MM.1S (cell line): ENCODE measurements around the gene OXCT1.

Source experiments
- DNase-seq: peaks from one replicate; pipeline ENCODE4 v3.0.0-alpha.2; 2015
- H2AFZ ChIP-seq: fragments of 300-600 bp; sonication (generic); 2 replicates; pipeline ENCODE4 v1.6.0; 2016; ENCODE audit warnings: antibody characterized with exemption, low read length
- H3F3A ChIP-seq: fragments of 300-600 bp; sonication (generic); 2 replicates; pipeline ENCODE4 v1.6.1; 2016; ENCODE audit warnings: mild to moderate bottlenecking, antibody characterized with exemption, low read length, moderate library complexity, mixed read lengths; ENCODE audit not compliant: insufficient read depth
- H3K27ac ChIP-seq: fragments of 300-600 bp; sonication (generic); 2 replicates; pipeline ENCODE4 v1.5.1; 2016; ENCODE audit warnings: mild to moderate bottlenecking, low read length
- H3K27me3 ChIP-seq: fragments of 300-600 bp; sonication (generic); replicated peaks from 2 replicates; pipeline ENCODE4 v1.6.0; 2016; ENCODE audit warnings: low read length; ENCODE audit not compliant: insufficient read depth
- H3K36me3 ChIP-seq: fragments of 300-600 bp; sonication (generic); replicated peaks from 2 replicates; pipeline ENCODE4 v1.6.1; 2016; ENCODE audit warnings: mild to moderate bottlenecking, low read length, mixed read lengths; ENCODE audit not compliant: insufficient read depth
- H3K4me1 ChIP-seq: fragments of 300-600 bp; sonication (generic); 2 replicates; pipeline ENCODE4 v1.6.1; 2016; ENCODE audit warnings: low read length, mixed read lengths
- H3K4me2 ChIP-seq: fragments of 300-600 bp; sonication (generic); 2 replicates; pipeline ENCODE4 v1.6.0; 2016; ENCODE audit warnings: low read depth, low read length
- H3K4me3 ChIP-seq: fragments of 300-600 bp; sonication (generic); 2 replicates; pipeline ENCODE4 v1.5.1; 2016; ENCODE audit warnings: low read length, mixed read lengths
- H3K79me2 ChIP-seq: fragments of 300-600 bp; sonication (generic); 2 replicates; pipeline ENCODE4 v1.6.1; 2016; ENCODE audit warnings: mixed run types, low read length, mixed read lengths
- H3K9ac ChIP-seq: fragments of 300-600 bp; sonication (generic); 2 replicates; pipeline ENCODE4 v1.6.1; 2016; ENCODE audit warnings: low read length, mixed read lengths
- H3K9me2 ChIP-seq: fragments of 300-600 bp; sonication (generic); replicated peaks from 2 replicates; pipeline ENCODE4 v1.6.1; 2016; ENCODE audit warnings: mild to moderate bottlenecking, low read length, mixed read lengths; ENCODE audit not compliant: insufficient read depth
- H3K9me3 ChIP-seq: fragments of 300-600 bp; sonication (generic); replicated peaks from 2 replicates; pipeline ENCODE4 v1.6.1; 2016; ENCODE audit warnings: mild to moderate bottlenecking, low read length, mixed read lengths; ENCODE audit not compliant: insufficient read depth
- H4K20me1 ChIP-seq: fragments of 300-600 bp; sonication (generic); 2 replicates; pipeline ENCODE4 v1.6.1; 2016; ENCODE audit warnings: mild to moderate bottlenecking, low read length, moderate library complexity, mixed read lengths; ENCODE audit not compliant: insufficient read depth
- CTCF ChIP-seq: fragments of 300-600 bp; sonication (generic); IDR thresholded peaks from 2 replicates; pipeline ENCODE4 v1.5.1; 2016; ENCODE audit warnings: antibody characterized with exemption, low read length, mixed read lengths
- EZH2 ChIP-seq: fragments of 300-600 bp; sonication (generic); optimal IDR thresholded peaks from 2 replicates; pipeline ENCODE3; 2017; ENCODE audit warnings: low read depth, mild to moderate bottlenecking, antibody characterized with exemption, low read length, mixed read lengths
- EZH2phosphoT487 ChIP-seq: fragments of 300-600 bp; sonication (generic); IDR thresholded peaks from 2 replicates; pipeline ENCODE4 v1.6.1; 2018; ENCODE audit warnings: antibody characterized with exemption, low read length

Gene OXCT1

GRCh38 chr5:41869151-41869723 is 988 bp downstream of the OXCT1 start:
- no peaks in the 10 kb centered on the region for H3K9me3 ChIP-seq
- H4K20me1 ChIP-seq = no peaks in the 10 kb centered on the region
- H3K27me3 ChIP-seq = no peaks in the 10 kb centered on the region
- H3K79me2 ChIP-seq = peaks cover 56% of the 10 kb centered on the region
- peaks cover 6% of the 10 kb centered on the region for H3F3A ChIP-seq
- H3K4me2 ChIP-seq = peak overlapping the region; percentile 89
- H2AFZ ChIP-seq = peak overlapping the region; percentile 93
- H3K4me3 ChIP-seq = peak overlapping the region; percentile 97
- 0 out of 2 replicates have a peak overlapping the region, but pooled peaks have one; percentile 72 for H3K27ac ChIP-seq
- no peak for TF ChIP-seq CTCF
- TF ChIP-seq EZH2 = no peak
- H3K9ac ChIP-seq = peak overlapping the region; percentile 86
- DNase-seq = no peak
- no peaks in the 10 kb centered on the region for H3K9me2 ChIP-seq
- no peaks in the 10 kb centered on the region for H3K36me3 ChIP-seq
- peaks cover 15% of the 10 kb centered on the region for H3K4me1 ChIP-seq

- no peak overlapping the region for H3K27ac ChIP-seq
- no peak for TF ChIP-seq EZH2
- TF ChIP-seq CTCF = no peak
- no peak for TF ChIP-seq EZH2phosphoT487
- H2AFZ ChIP-seq = no peak overlapping the region
- no peak overlapping the region for H3K9ac ChIP-seq
- no peaks in the 10 kb centered on the region for H3K9me3 ChIP-seq
- DNase-seq = no peak
- no peak overlapping the region for H3K4me2 ChIP-seq
- peaks cover 6% of the 10 kb centered on the region; the same call in 1 of the 2 replicates for H3K36me3 ChIP-seq
- no peaks in the 10 kb centered on the region for H3K9me2 ChIP-seq
- no peaks in the 10 kb centered on the region for H3F3A ChIP-seq
- no peaks in the 10 kb centered on the region for H3K27me3 ChIP-seq
- H4K20me1 ChIP-seq = no peaks in the 10 kb centered on the region
- H3K4me1 ChIP-seq = peaks cover 8% of the 10 kb centered on the region
- H3K4me3 ChIP-seq = no peak overlapping the region
- peaks cover 57% of the 10 kb centered on the region for H3K79me2 ChIP-seq
Observed at GRCh38 chr5:41863871-41864486, 6.2 kb downstream of the OXCT1 start.

DNA sequence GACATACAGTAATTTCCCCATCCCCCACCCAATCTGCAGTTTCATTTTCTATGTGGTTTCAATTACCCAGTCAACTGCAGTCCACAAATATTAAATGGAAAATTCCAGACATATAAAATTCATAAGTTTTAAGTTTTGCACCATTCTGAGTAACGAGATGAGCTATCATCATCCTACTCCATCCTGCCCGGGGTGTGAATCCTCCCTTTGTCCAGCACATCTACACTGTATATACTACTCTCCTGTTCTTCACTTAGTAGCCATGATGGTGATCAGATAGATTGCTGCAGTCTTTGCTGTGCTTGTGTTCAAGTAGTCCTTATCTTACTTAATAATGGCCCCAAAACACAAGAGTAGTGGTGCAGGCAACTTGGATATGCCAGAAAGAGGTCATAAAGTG is 11.3 kb downstream of the OXCT1 start:
- H3K9me2 ChIP-seq = no peaks in the 10 kb centered on the region
- H3K79me2 ChIP-seq = peaks cover 29% of the 10 kb centered on the region
- H3K27ac ChIP-seq = no peak overlapping the region
- TF ChIP-seq CTCF (no peak), EZH2phosphoT487 (no peak), EZH2 (no peak)
- H4K20me1 ChIP-seq = no peaks in the 10 kb centered on the region
- peaks cover 8% of the 10 kb centered on the region for H3K4me1 ChIP-seq
- H3F3A ChIP-seq = no peaks in the 10 kb centered on the region
- no peaks in the 10 kb centered on the region for H3K27me3 ChIP-seq
- H3K36me3 ChIP-seq = peaks cover 6% of the 10 kb centered on the region; the same call in 1 of the 2 replicates
- peak; percentile 25 for DNase-seq
- H2AFZ ChIP-seq = no peak overlapping the region
- no peak overlapping the region for H3K9ac ChIP-seq
- H3K4me2 ChIP-seq = no peak overlapping the region
- H3K9me3 ChIP-seq = no peaks in the 10 kb centered on the region
- H3K4me3 ChIP-seq = no peak overlapping the region
